Immature natural killer cell (primary cell): ENCODE measurements around the gene EXOC1. TPM values are rescaled to one million over a fixed set of nuclear protein-coding genes. Genes with fewer than 3 reads are reported as not detected.
"Not testable (repeated sequence)": the region's sequence is repeated elsewhere in the genome, so short reads cannot be mapped to it uniquely, and the experiment has no call there.

ENCODE experiments used
- DNase-seq, 3 donors: peaks; one replicate each; pipeline ENCODE4 v3.0.0; 2022; ENCODE audit warnings: mixed read lengths in 1 of 3
- H3K27ac Mint-ChIP-seq, 6 donors: one replicate each; pipeline ENCODE4 v1.8.0; 2020; ENCODE audit warnings: mixed read lengths in 6 of 6, mild to moderate bottlenecking in 5 of 6, inconsistent platforms in 4 of 6, moderate library complexity in 3 of 6
- H3K27me3 Mint-ChIP-seq, 3 donors: one replicate each; pipeline ENCODE4 v1.8.0; 2020 to 2021; ENCODE audit warnings: low read depth in 3 of 3, mild to moderate bottlenecking in 3 of 3, mixed read lengths in 3 of 3, moderate library complexity in 3 of 3, inconsistent platforms in 1 of 3
- H3K36me3 Mint-ChIP-seq, 3 donors: one replicate each; pipeline ENCODE4 v1.8.0; 2020; ENCODE audit warnings: mixed read lengths in 3 of 3, inconsistent platforms in 2 of 3, mild to moderate bottlenecking in 2 of 3
- H3K4me1 Mint-ChIP-seq, 2 donors: one replicate each; pipeline ENCODE4 v1.8.0; 2020; ENCODE audit warnings: inconsistent platforms in 2 of 2, mild to moderate bottlenecking in 2 of 2, mixed read lengths in 2 of 2, moderate library complexity in 1 of 2
- H3K4me3 Mint-ChIP-seq, 5 donors: one replicate each; pipeline ENCODE4 v1.8.0; 2020; ENCODE audit warnings: mild to moderate bottlenecking in 5 of 5, mixed read lengths in 5 of 5, inconsistent platforms in 3 of 5, moderate library complexity in 3 of 5
- H3K9me3 Mint-ChIP-seq, 6 donors: one replicate each; pipeline ENCODE4 v1.8.0; 2020; ENCODE audit warnings: mild to moderate bottlenecking in 6 of 6, mixed read lengths in 6 of 6, inconsistent platforms in 4 of 6, moderate library complexity in 3 of 6
- polyA plus RNA-seq, 3 donors: library from polyadenylated mRNA; unstranded; fragments of 300-500 nt; fragmentation: Illumina TruSeq; gene quantifications; one replicate each; pipeline ENCODE4 v1.2.3, GENCODE V29; 2021

Gene EXOC1
- polyA plus RNA-seq, 3 donors from 2014 or later: 7.5 to 15.6 (median 9.9) TPM

DNA sequence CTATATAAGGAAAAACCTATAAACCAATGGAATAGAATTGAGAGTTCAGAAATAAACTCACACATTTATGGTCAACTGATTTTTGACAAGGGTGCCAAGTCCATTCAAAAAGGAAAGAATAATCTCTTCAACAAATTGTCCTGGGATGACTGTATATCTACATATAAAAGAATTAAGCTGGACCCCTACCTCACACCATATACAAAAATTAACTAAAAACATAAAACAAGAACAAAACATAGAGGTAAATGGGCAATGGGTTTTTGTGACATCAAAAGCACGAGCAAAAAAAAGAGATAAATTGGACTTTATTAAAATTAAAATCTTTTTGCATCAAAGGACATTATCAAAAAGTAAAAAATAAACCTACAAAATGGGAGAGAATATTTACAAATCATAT lies 15.5 kb upstream of the EXOC1 start:
- Mint-ChIP-seq H3K9me3 (peaks cover 3 to 28% (median 10%) of the 10 kb centered on the region in 6 donors), H3K36me3 (no peaks in the 10 kb centered on the region), H3K27ac (no peak overlapping the region), H3K27me3 (peaks cover 2 to 9% (median 5%) of the 10 kb centered on the region in 3 donors), H3K4me3 (no peak overlapping the region), H3K4me1 (no peaks in the 10 kb centered on the region)
- no peak for DNase-seq

DNA sequence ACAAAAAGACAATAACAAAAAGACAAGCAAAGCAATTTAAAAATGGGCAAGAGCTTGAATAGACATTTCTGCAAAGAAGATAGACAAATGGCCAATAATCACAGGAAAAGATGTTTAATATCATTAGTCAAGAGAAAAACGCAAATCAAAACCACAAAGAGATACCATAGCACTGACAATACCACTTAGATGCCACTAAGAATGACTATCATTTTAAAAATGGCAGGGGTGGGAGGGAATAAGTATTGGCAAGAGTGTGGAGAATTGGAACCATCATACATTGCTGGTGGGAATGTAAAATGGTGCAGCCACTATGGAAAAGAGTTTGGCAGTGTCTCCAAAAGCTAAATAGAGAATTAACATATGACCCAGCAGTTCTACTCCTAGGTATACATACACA lies 15.1 kb upstream of the EXOC1 start:
- peaks cover 4 to 28% (median 10%) of the 10 kb centered on the region in 6 donors for H3K9me3 Mint-ChIP-seq
- peaks cover 2 to 9% (median 5%) of the 10 kb centered on the region in 3 donors for H3K27me3 Mint-ChIP-seq
- no peak for DNase-seq
- H3K4me3 Mint-ChIP-seq: no peak overlapping the region
- no peak overlapping the region for H3K27ac Mint-ChIP-seq
- H3K36me3 Mint-ChIP-seq: no peaks in the 10 kb centered on the region
- H3K4me1 Mint-ChIP-seq: no peaks in the 10 kb centered on the region

- Mint-ChIP-seq H3K36me3 (no peaks in the 10 kb centered on the region), H3K27me3 (peaks cover 5 to 8% (median 6%) of the 10 kb centered on the region in 3 donors), H3K9me3 (peaks cover 4 to 28% (median 10%) of the 10 kb centered on the region in 6 donors), H3K4me3 (no peak overlapping the region), H3K27ac (no peak overlapping the region), H3K4me1 (no peaks in the 10 kb centered on the region)
- no peak for DNase-seq
Measured at GRCh38 chr4:55838952-55839351, 14.5 kb upstream of the EXOC1 start.

GRCh38 chr4:55840956-55841355 lies 12.5 kb upstream of the EXOC1 start:
- DNase-seq: no peak
- Mint-ChIP-seq H3K4me3 (no peak overlapping the region), H3K4me1 (no peaks in the 10 kb centered on the region), H3K36me3 (no peaks in the 10 kb centered on the region), H3K27ac (no peak overlapping the region), H3K9me3 (peaks cover 1 to 16% (median 10%) of the 10 kb centered on the region in 6 donors), H3K27me3 (peaks cover 1 to 5% (median 4%) of the 10 kb centered on the region in 3 donors)

DNA sequence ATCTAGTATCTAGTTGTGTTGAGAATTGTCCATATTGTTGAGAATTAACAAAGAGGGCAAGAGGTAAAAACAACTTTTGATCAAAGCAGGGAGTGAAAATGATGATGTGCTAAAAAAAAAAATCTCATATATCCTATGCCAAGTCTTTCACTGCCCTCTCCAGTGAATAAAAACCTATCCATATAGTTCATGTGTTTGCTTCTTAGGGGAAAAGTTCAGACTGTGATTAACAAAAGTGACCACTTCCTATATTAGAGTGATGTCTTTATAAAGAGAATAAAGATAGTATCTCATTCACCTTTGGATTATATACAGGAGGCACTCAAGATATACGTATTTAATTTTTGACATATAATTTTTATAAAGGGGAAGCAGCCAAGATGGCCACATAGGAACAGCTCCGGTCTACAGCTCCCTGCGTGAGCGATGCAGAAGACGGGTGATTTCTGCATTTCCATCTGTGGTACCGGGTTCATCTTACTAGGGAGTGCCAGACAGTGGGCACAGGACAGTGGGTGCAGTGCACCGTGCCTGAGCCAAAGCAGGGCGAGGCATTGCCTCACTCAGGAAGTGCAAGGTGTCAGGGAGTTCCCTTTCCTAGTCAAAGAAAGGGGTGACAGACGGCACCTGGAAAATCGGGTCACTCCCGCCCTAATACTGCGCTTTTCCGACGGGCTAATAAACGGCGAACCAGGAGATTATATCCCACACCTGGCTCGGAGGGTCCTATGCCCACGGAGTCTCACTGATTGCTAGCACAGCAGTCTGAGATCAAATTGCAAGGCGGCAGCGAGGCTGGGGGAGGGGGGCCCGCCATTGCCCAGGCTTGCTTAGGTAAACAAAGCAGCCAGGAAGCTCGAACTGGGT lies 11.8 kb upstream of the EXOC1 start:
- H3K27me3 Mint-ChIP-seq, H3K36me3 Mint-ChIP-seq, DNase-seq, H3K4me3 Mint-ChIP-seq, H3K27ac Mint-ChIP-seq, H3K4me1 Mint-ChIP-seq: not testable (repeated sequence)
- H3K9me3 Mint-ChIP-seq: peaks cover 0 to 11% (median 8%) of the 10 kb centered on the region in 6 donors

DNA sequence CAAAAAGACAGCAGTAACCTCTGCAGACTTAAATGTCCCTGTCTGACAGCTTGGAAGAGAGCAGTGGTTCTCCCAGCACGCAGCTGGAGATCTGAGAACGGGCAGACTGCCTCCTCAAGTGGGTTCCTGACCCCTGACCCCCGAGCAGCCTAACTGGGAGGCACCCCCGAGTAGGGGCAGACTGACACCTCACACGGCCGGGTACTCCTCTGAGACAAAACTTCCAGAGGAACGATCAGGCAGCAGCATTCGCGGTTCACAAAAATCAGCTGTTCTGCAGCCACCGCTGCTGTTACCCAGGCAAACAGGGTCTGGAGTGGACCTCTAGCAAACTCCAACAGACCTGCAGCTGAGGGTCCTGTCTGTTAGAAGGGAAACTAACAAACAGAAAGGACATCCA lies 11.1 kb upstream of the EXOC1 start:
- H3K4me3 Mint-ChIP-seq: not testable (repeated sequence)

DNA sequence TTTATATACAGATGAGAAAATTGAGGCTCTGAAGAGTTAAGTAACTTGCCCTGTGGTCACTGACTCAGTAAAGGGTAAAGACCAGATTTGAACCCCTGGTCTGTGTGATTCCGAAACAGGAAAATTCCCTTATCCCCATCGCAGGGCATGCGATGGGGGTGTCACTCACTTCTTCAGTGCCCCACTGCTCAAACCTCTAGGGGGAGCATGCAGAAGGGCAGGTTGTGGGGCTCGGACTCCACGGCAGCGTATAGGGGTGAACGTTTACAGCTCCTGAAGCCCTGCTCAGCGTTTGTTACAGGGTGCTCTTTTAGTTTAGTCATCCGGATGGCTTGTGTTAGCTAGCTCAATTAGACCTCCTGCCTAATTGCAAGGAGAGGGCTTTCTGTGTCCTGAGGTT lies 3.7 kb upstream of the EXOC1 start:
- no peaks in the 10 kb centered on the region for H3K36me3 Mint-ChIP-seq
- no peak overlapping the region for H3K4me3 Mint-ChIP-seq
- H3K27me3 Mint-ChIP-seq: peaks cover 0 to 8% (median 8%) of the 10 kb centered on the region in 3 donors
- no peak overlapping the region for H3K27ac Mint-ChIP-seq
- H3K9me3 Mint-ChIP-seq: peaks cover 0 to 1% (median 0%) of the 10 kb centered on the region in 6 donors
- no peak for DNase-seq
- H3K4me1 Mint-ChIP-seq: peaks cover 0 to 14% of the 10 kb centered on the region in 2 donors

More for the DNA sequence above, 11.1 kb upstream of the EXOC1 start:
- not testable (repeated sequence) for H3K27ac Mint-ChIP-seq, H3K4me1 Mint-ChIP-seq, H3K36me3 Mint-ChIP-seq, H3K27me3 Mint-ChIP-seq, DNase-seq
- peaks cover 0 to 11% (median 7%) of the 10 kb centered on the region in 6 donors for H3K9me3 Mint-ChIP-seq

GRCh38 chr4:55851885-55852284 lies 1.6 kb upstream of the EXOC1 start:
- Mint-ChIP-seq H3K27ac (peak overlapping the region in 1 of 6 donors; percentile 30), H3K9me3 (peaks cover 0 to 1% (median 0%) of the 10 kb centered on the region in 6 donors), H3K36me3 (no peaks in the 10 kb centered on the region), H3K4me3 (peak overlapping the region in 4 of 5 donors; percentile 18 to 48 (median 33)), H3K27me3 (peaks cover 0 to 8% (median 7%) of the 10 kb centered on the region in 3 donors), H3K4me1 (peaks cover 0 to 14% of the 10 kb centered on the region in 2 donors)
- peak; percentile 23 to 42 (median 26) for DNase-seq

GRCh38 chr4:55854129-55854528 lies 681 bp downstream of the EXOC1 start:
- Mint-ChIP-seq H3K4me3 (no peak overlapping the region), H3K4me1 (peaks cover 15 to 17% of the 10 kb centered on the region in 2 donors), H3K36me3 (peaks cover 3 to 12% (median 9%) of the 10 kb centered on the region in 3 donors), H3K27ac (peak overlapping the region in 3 of 6 donors; percentile 83 to 90 (median 87)), H3K9me3 (peaks cover 0 to 1% (median 0%) of the 10 kb centered on the region in 6 donors), H3K27me3 (peaks cover 0 to 5% (median 5%) of the 10 kb centered on the region in 3 donors)
- peak in 1 of 3 donors; percentile 1 for DNase-seq

DNA sequence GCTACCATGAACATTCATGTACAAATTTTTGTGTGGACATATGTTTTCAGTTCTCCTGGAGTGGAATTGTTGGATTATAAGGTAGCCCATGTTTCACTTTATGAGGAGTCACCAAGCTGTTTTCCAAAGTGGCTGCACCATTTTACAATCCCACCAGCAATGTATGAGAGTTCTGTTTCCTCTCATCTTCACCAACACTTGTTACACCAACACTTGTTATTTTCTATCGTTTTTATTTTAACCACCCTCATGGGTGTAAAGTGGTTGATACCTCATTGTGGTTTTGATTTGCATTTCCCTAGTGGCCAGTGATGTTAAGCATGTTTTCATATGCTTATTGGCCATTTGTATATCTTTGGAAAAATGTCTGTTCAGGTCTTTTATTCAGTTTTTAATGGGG lies 4.1 kb downstream of the EXOC1 start:
- H3K27me3 Mint-ChIP-seq: peaks cover 0 to 5% (median 2%) of the 10 kb centered on the region in 3 donors
- no peak overlapping the region for H3K27ac Mint-ChIP-seq
- no peak overlapping the region for H3K4me3 Mint-ChIP-seq
- H3K9me3 Mint-ChIP-seq: peaks cover 0 to 1% (median 0%) of the 10 kb centered on the region in 6 donors
- H3K36me3 Mint-ChIP-seq: peaks cover 8 to 23% (median 13%) of the 10 kb centered on the region in 3 donors
- H3K4me1 Mint-ChIP-seq: peaks cover 11 to 21% of the 10 kb centered on the region in 2 donors
- no peak for DNase-seq

DNA sequence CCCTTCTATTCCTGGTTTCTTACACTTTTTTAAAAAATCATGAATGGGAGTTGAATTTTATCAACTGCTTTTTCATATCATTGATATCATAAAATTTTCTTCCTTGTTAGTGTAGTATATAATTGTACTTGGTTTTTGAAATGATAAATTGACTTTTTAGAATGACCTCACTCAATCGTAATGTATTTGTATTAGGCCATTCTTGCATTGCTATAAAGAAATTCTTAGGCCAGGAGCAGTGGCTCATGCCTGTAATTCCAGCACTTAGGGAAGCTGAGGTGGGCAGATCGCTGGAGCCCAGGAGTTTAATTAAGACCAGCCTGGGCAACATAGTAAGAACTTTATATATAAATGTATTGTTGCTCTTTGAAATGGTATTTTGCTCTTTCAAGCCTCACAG lies 6.3 kb downstream of the EXOC1 start:
- Mint-ChIP-seq H3K9me3 (peaks cover 0 to 1% (median 0%) of the 10 kb centered on the region in 6 donors), H3K4me1 (peaks cover 3 to 21% of the 10 kb centered on the region in 2 donors), H3K4me3 (no peak overlapping the region), H3K36me3 (peaks cover 8 to 29% (median 13%) of the 10 kb centered on the region in 3 donors), H3K27me3 (no peaks in the 10 kb centered on the region), H3K27ac (no peak overlapping the region)
- DNase-seq: no peak

- Mint-ChIP-seq H3K4me3 (no peak overlapping the region), H3K27ac (no peak overlapping the region), H3K4me1 (peaks cover 5 to 22% of the 10 kb centered on the region in 2 donors), H3K36me3 (peaks cover 10 to 32% (median 15%) of the 10 kb centered on the region in 3 donors), H3K27me3 (no peaks in the 10 kb centered on the region), H3K9me3 (no peaks in the 10 kb centered on the region)
- DNase-seq: no peak
Measured at GRCh38 chr4:55864577-55865223, 11.3 kb downstream of the EXOC1 start.

GRCh38 chr4:55865228-55865806 lies 11.9 kb downstream of the EXOC1 start:
- Mint-ChIP-seq H3K4me3 (no peak overlapping the region), H3K36me3 (peaks cover 14 to 36% (median 21%) of the 10 kb centered on the region in 3 donors)

More at GRCh38 chr4:55865228-55865806, 11.9 kb downstream of the EXOC1 start:
- Mint-ChIP-seq H3K27ac (peak overlapping the region in 2 of 6 donors; percentile 23 to 42), H3K9me3 (no peaks in the 10 kb centered on the region), H3K4me1 (peaks cover 5 to 20% of the 10 kb centered on the region in 2 donors), H3K27me3 (no peaks in the 10 kb centered on the region)
- DNase-seq: no peak
